Umbilical cord (tissue), 2 donors: Measurements from ENCODE around the gene PPM1N. TPM values are rescaled to one million over a fixed set of nuclear protein-coding genes. Genes with fewer than 3 reads are reported as not detected.
A peak's percentile ranks its signal among the peaks of the same experiment; 100 is the strongest.

Source experiments
- DNase-seq: peaks from one replicate; pipeline ENCODE4 v3.0.0-alpha.2; 2015; ENCODE audit warnings: low spot score
- total RNA-seq: library from RNA; depleted of rRNA; stranded (reverse); fragments of >200 nt; gene quantifications from one replicate; pipeline ENCODE4 v1.2.3, GENCODE V29; 2014; ENCODE audit warnings: low replicate concordance; ENCODE audit not compliant: insufficient read depth

The PPM1N gene
- total RNA-seq, 1 donor from 2014 or later = not detected

GRCh38 chr19:45528149-45528743 is 30.0 kb downstream of the PPM1N start:
- no peak for DNase-seq

DNA sequence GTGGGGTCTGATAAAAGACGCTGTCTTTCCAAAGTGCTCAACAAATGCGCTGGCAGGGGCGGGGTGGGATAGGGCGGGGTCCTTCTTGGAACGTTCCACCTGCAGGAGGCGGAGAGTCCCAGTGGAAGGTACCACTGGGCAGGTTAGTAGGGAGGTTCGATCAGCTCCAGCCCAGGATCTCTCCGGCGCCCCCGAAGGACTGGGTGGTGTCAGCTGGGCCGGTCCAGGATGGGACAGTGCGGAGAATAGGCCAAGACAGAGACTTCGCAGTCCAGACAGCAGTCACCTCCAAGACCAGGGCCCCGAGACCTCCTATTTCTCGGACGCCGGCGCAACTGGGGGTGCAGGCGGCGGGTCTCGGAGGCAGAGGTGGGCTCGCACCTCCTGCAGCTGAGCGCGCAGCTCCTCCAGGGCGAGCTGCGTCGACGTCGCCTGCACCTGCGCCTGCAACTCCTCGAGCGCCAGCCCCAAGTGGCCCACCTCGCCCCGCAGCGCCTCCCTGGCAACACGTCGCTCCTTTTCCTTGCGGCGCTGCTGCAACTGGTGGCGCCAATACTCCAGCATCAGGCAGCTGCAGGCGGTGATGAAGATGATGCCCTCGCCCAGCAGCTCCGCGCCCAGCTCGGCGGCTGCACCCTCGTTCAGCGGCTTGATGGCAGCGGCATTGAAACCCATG is 30.6 kb downstream of the PPM1N start:
- peak; percentile 44 for DNase-seq

DNA sequence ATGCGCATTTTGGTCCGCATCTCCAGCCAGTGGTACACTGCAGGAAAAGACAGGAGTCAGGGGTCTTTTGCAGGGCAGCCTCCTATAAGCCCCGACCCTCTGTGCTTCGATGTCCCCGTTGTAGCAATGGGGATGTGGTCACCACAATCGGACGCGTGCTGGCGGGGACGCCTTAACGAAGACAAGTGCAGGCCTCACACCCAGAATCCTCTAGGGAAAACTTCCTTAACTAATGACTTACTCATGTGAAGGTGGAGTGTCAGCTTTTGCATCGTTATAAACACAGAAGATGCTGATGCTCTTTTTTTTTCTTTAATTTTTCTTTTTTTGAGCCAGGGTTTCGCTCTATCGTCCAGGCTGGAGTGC is 31.2 kb downstream of the PPM1N start:
- no peak for DNase-seq

DNA sequence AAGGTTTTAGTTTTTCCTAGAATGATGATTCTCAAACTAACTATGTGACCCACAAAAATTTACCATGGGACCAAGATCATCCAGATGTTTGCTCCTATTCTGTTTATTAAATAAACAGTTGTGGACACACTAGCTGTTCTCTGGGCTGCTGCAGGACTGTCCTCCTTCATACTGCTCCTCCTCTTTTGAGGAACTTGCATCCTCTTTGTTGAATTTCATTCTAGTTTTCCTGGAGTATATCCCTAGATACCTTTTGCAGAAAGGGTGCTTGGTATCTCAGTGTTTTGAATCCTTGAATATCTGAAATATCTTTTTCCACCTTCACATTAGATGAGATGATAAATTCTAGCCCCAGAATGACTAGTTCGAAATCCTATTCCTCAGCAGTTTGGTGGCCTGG is 33.1 kb downstream of the PPM1N start:
- no peak for DNase-seq

GRCh38 chr19:45539459-45539858 is 41.2 kb downstream of the PPM1N start:
- DNase-seq = no peak

GRCh38 chr19:45542234-45542668 is 44.0 kb downstream of the PPM1N start:
- no peak for DNase-seq

DNA sequence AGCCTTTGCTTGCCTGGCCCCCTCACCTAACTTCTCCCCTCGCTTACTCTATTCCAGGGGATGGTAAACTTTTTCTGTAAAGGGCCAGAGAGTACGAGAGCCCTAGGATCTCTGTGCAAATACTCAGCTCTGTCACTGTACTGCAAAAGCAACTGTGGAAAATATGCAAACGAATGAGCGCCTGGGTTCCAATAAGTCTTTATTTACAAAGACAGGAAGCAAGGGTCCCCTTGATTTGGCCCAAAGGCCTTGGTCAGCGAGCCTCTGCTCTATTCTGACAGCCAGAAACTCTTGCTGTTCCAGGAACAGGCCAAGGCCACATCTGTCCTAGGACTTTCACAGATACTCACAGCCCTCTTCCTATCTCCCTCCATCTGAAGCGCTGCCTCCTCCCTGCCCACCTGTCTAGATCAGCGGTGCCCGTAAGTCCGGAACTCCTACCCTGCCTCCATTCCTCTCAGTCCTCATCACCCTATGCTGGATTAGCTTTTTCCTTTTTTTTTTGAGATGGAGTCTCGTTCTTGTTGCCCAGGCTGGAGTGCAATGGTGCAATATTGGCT is 49.0 kb downstream of the PPM1N start:
- no peak for DNase-seq

- no peak for DNase-seq
Measured at GRCh38 chr19:45547965-45548609, 49.8 kb downstream of the PPM1N start.

Other genes starting within 250 kb of the PPM1N start
- gene MARK4, start 247.2 kb upstream of the PPM1N start, total RNA-seq = 11.3 TPM
- gene CKM, start 175.6 kb upstream of the PPM1N start, total RNA-seq = not detected
- 4.3 TPM for gene KLC3, start 157.7 kb upstream of the PPM1N start, total RNA-seq
- gene ERCC2, start 127.9 kb upstream of the PPM1N start, total RNA-seq = 25.3 TPM
- 9.4 TPM for gene PPP1R13L, start 93.4 kb upstream of the PPM1N start, total RNA-seq
- gene POLR1G, start 91.8 kb upstream of the PPM1N start, total RNA-seq = 8.7 TPM
- gene ERCC1, start 74.5 kb upstream of the PPM1N start, total RNA-seq = 66.2 TPM
- gene FOSB, start 30.4 kb upstream of the PPM1N start, total RNA-seq = 357 TPM
- 7.5 TPM for gene RTN2, start 1.4 kb upstream of the PPM1N start, total RNA-seq
- 66.2 TPM for gene VASP, start 9.0 kb downstream of the PPM1N start, total RNA-seq
- gene OPA3, start 86.4 kb downstream of the PPM1N start, total RNA-seq = 4.8 TPM
- 0.48 TPM for gene GPR4, start 103.8 kb downstream of the PPM1N start, total RNA-seq
- 4.6 TPM for gene EML2, start 141.0 kb downstream of the PPM1N start, total RNA-seq
- 0.72 TPM for gene GIPR, start 169.8 kb downstream of the PPM1N start, total RNA-seq
- gene SNRPD2, start 193.5 kb downstream of the PPM1N start, total RNA-seq = 108 TPM
- gene QPCTL, start 194.2 kb downstream of the PPM1N start, total RNA-seq = 9.4 TPM
- 13.0 TPM for gene FBXO46, start 232.5 kb downstream of the PPM1N start, total RNA-seq
- not detected for gene MEIOSIN, start 235.0 kb downstream of the PPM1N start, total RNA-seq